Suppressor macrophage (primary cell): ENCODE data around the gene RAD54L.
"Not testable (repeated sequence)": the region's sequence is repeated elsewhere in the genome, so short reads cannot be mapped to it uniquely, and the experiment has no call there.

Source experiments
- DNase-seq, 4 experiments: peaks; one replicate each; pipeline ENCODE4 v3.0.0-alpha.2; 2020 to 2022

RAD54L gene

GRCh38 chr1:46288485-46289133 lies 41.0 kb downstream of the RAD54L start:
- DNase-seq: peak; percentile 49 to 78 (median 70)

GRCh38 chr1:46289134-46289494 lies 41.6 kb downstream of the RAD54L start:
- no peak for DNase-seq

GRCh38 chr1:46289976-46290375 lies 42.4 kb downstream of the RAD54L start:
- DNase-seq: no peak

- no peak for DNase-seq
These were observed 47.7 kb downstream of the RAD54L start for GRCh38 chr1:46295306-46295705.

- no peak for DNase-seq
These were observed 50.8 kb downstream of the RAD54L start for GRCh38 chr1:46298387-46298786.

GRCh38 chr1:46300673-46301405 lies 53.3 kb downstream of the RAD54L start:
- DNase-seq: peak in 3 of 4 experiments; percentile 20 to 31 (median 20)

- DNase-seq: peak; percentile 9 to 49 (median 44)
These were observed 53.8 kb downstream of the RAD54L start for GRCh38 chr1:46301406-46301807.

GRCh38 chr1:46301808-46302640 lies 54.5 kb downstream of the RAD54L start:
- DNase-seq: peak; percentile 62 to 80 (median 70)

GRCh38 chr1:46302641-46303037 lies 55.1 kb downstream of the RAD54L start:
- peak; percentile 25 to 67 (median 42) for DNase-seq

GRCh38 chr1:46303038-46303871 lies 55.7 kb downstream of the RAD54L start, which contains the start of the genes LRRC41 and UQCRH:
LRRC41 (minus strand) TSS chr1:46303616; CDS start chr1:46303322, 294 bp downstream.
UQCRH (plus strand) TSS chr1:46303698; CDS start chr1:46303767, 69 bp downstream.
- DNase-seq: peak; percentile 97 to 98 (median 98)

GRCh38 chr1:46303872-46304326 lies 56.3 kb downstream of the RAD54L start:
- DNase-seq: no peak

- DNase-seq: no peak
These were observed 58.6 kb downstream of the RAD54L start for GRCh38 chr1:46306159-46306530.

GRCh38 chr1:46309401-46310159 lies 62.0 kb downstream of the RAD54L start:
- DNase-seq: no peak

- peak in 1 of 4 experiments; percentile 30 for DNase-seq
These were observed 62.8 kb downstream of the RAD54L start for GRCh38 chr1:46310321-46310720.

- no peak for DNase-seq
These were observed 68.3 kb downstream of the RAD54L start for GRCh38 chr1:46315669-46316403.

- no peak for DNase-seq
These were observed 69.8 kb downstream of the RAD54L start for GRCh38 chr1:46317323-46317722.

- not testable (repeated sequence) for DNase-seq
These were observed 71.7 kb downstream of the RAD54L start for GRCh38 chr1:46319301-46319700.

- not testable (repeated sequence) for DNase-seq
These were observed 72.7 kb downstream of the RAD54L start for GRCh38 chr1:46319960-46320914.

- DNase-seq: not testable (repeated sequence)
These were observed 74.6 kb downstream of the RAD54L start for GRCh38 chr1:46322191-46322590.
